ENCODE results near the gene DNMT1.

DNMT1 gene

DNA sequence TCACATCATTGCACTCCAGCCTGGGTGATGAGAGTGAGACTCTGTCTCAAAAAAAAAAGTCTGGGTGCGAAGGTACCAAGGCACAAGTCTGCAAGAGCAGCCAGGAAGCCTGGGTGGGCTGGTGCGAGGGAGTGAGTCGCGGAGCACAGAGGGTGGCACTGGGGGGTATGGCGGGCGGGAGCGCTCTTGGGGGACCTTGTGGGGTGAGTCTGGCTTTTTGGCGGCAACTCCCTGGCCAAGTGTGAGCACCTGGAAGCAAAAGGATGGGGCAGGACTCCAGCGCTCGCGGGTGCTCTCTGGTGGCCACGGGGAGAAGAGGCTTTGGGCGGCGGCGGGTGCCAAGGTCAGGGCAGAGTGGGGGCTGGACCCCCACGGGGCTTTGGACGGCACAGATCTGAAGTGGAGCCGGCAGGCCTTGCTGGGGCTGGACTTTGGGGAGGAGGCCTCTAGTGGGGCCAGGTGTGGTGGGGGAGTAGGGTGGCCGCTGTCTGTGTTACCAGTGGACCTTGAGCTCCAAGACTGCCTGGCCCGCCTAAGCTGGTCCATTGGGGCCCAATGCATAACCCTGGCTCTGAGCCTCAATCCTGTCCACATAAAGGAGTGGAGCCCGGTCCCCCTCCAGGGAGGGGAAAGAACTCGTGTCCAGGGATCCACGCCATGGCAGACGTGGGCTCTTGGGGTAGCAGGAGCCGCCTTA is 81.7 kb downstream of the DNMT1 start:
- TF ChIP-seq, protein P1, sequence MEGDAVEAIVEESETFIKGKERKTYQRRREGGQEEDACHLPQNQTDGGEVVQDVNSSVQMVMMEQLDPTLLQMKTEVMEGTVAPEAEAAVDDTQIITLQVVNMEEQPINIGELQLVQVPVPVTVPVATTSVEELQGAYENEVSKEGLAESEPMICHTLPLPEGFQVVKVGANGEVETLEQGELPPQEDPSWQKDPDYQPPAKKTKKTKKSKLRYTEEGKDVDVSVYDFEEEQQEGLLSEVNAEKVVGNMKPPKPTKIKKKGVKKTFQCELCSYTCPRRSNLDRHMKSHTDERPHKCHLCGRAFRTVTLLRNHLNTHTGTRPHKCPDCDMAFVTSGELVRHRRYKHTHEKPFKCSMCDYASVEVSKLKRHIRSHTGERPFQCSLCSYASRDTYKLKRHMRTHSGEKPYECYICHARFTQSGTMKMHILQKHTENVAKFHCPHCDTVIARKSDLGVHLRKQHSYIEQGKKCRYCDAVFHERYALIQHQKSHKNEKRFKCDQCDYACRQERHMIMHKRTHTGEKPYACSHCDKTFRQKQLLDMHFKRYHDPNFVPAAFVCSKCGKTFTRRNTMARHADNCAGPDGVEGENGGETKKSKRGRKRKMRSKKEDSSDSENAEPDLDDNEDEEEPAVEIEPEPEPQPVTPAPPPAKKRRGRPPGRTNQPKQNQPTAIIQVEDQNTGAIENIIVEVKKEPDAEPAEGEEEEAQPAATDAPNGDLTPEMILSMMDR (IDR thresholded peaks at IDR 0.05): peak; percentile 89
- TF ChIP-seq ZFX (IDR thresholded peaks at IDR 0.05; ENCODE audit: borderline replicate concordance): no peak

DNA sequence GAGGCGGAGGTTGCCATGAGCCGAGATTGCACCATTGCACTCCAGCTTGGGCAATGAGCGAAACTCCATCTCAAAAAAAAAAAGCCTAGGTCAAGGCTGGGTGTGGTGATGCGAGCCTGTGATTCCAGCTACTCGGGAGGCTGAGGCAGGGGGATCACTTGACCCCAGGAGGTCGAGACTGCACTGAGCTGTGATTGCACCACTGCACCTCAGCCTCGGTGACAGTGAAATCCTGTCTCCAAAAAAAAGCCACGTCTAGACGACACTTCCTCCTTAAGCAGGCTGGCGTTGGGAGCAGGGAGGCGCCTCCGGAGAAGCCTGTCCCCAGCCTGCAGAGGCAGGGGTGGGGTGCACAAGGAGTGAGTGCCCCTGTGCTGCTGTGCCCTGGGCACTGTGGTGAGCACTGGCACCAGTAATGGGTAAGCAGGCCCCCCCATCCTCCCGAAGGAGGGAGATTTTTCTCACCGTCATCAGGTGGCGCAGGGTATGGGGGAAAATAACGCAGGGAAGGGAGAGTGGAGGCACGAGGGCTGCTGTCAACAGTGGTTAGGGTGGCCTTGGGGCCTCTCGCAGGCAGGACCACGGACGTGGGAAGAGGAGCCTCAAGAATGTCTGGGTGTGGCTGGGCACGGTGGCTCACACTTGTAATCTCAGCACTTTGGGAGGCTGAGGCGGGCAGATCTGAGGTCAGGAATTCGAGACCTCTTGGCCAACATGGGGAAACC is 82.6 kb downstream of the DNMT1 start:
- no peak for TF ChIP-seq ZFX (IDR thresholded peaks at IDR 0.05; ENCODE audit: borderline replicate concordance)
- TF ChIP-seq, protein P1 (IDR thresholded peaks at IDR 0.05): no peak
- peak overlapping the region; percentile 63 for H3K27ac ChIP-seq

More for the DNA sequence above, 81.7 kb downstream of the DNMT1 start:
- H3K27ac ChIP-seq: peak overlapping the region; percentile 63

DNA sequence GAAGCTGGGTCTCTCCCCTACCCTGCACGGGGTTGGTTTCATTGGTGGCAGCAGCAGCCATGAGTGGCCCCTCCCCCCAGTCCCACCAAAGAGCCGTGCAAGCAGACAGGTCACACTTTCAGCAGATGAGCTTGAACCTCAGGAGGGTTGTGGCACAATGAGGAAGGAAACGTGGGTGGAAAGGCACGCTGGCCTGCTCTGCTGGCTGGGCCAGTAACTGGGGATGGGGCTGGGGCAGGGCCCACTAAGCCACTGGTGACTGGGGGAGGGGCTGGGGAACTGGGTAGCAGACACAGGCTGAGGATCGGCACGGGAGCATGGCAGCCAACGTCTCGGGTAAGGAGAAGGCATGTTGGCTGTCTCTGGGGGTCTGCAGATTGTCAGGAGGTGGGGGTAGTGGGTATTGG is 83.3 kb downstream of the DNMT1 start, which contains the start of gene P2RY11:
P2RY11 (plus strand) TSS at position 289 of the 407 bp plus-strand sequence; CDS start at position 318, 29 bp downstream.
- no peak for TF ChIP-seq ZFX (IDR thresholded peaks at IDR 0.05; ENCODE audit: borderline replicate concordance)
- TF ChIP-seq, protein P1 (IDR thresholded peaks at IDR 0.05): no peak
- H3K27ac ChIP-seq: peak within 1 kb of the TSS; percentile 63

DNA sequence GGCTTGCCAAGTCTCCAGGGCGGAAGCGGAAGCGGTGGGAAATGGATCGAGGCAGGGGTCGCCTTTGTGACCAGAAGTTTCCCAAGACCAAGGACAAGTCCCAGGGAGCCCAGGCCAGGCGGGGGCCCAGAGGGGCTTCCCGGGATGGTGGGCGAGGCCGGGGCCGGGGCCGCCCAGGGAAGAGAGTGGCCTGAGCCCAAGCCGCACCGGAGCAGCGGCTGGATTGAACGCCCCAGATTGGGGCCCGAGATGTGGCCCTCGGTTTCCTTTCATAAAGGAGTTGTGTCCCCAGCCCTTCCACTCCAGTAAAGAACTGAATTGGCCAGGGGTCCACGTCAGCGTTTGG is 83.8 kb downstream of the DNMT1 start:
- H3K27ac ChIP-seq: peak overlapping the region; percentile 63
- no peak for TF ChIP-seq ZFX (IDR thresholded peaks at IDR 0.05; ENCODE audit: borderline replicate concordance)
- TF ChIP-seq, protein P1 (IDR thresholded peaks at IDR 0.05): no peak

DNA sequence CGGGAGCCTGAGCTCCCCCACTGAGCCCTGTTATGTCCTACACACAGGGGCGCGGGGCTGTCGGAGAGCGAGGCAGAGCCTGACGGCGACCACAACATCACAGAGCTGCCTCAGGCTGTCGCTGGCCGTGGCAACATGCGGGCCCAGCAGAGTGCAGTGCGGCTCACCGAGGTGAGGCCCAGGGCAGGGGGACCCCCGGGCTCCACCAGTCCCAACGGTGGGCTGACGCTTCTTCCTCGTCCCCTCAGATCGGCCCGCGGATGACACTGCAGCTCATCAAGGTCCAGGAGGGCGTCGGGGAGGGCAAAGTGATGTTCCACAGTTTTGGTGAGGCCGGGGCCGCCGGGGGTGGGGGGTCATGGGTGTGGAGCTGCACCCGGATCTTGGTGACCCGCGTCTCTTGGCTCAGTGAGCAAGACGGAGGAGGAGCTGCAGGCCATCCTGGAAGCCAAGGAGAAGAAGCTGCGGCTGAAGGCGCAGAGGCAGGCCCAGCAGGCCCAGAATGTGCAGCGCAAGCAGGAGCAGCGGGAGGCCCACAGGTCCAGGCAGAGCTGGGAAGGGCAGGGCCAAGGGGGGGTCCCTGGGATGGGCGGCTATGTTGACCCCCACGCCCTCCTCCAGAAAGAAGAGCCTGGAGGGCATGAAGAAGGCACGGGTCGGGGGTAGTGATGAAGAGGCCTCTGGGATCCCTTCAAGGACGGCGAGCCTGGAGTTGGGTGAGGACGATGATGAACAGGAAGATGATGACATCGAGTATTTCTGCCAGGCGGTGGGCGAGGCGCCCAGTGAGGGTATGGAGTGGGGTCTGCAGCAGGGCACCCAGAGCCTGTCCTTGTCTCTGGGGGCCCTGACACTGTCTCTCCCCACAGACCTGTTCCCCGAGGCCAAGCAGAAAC is 84.4 kb downstream of the DNMT1 start:
- H3K27ac ChIP-seq: no peak overlapping the region
- no peak for TF ChIP-seq ZFX (IDR thresholded peaks at IDR 0.05; ENCODE audit: borderline replicate concordance)
- TF ChIP-seq, protein P1 (IDR thresholded peaks at IDR 0.05): no peak

DNA sequence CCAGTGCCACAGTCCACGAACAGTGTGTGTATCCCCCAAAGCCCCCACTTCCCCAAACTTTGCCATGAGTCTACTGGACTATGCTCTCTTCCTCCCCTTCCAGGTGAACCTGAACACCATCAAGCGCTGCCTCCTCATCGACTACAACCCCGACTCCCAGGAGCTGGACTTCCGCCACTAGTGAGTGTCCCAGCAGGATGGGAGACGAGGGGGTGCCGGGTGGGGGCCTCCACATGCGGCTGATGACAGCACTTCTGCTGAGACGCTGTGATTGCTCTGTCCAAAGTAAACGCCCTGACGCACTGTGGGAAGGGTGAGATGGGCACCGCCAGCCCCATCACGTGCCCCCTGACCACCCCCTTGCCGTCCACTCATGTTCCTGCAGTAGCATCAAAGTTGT is 85.2 kb downstream of the DNMT1 start:
- H3K27ac ChIP-seq: no peak overlapping the region
- TF ChIP-seq, protein P1 (IDR thresholded peaks at IDR 0.05): no peak
- TF ChIP-seq ZFX (IDR thresholded peaks at IDR 0.05; ENCODE audit: borderline replicate concordance): no peak
